Keratinocyte (primary cell): Measurements from ENCODE around the gene CYP4B1. TPM values are rescaled to one million over a fixed set of nuclear protein-coding genes. Genes with fewer than 3 reads are reported as not detected.

Experiments used
- DNase-seq: peaks from one replicate; pipeline ENCODE4 v3.0.0-alpha.2; 2011; ENCODE audit warnings: low read depth, missing footprints, low spot score
- FAIRE-seq: peaks from 2 replicates; lab custom pipeline; 2011; peaks lifted over from hg19 to GRCh38; lab: Jason Lieb, UNC
- H2AFZ ChIP-seq: 2 replicates; pipeline ENCODE4 v1.6.0; 2012; ENCODE audit warnings: low read length, control low read depth, inconsistent platforms; ENCODE audit not compliant: control insufficient read depth
- H3K27ac ChIP-seq: 2 replicates; pipeline ENCODE4 v1.5.1; 2011; ENCODE audit warnings: low read length; ENCODE audit not compliant: control insufficient read depth, insufficient read depth
- H3K27me3 ChIP-seq: 3 replicates; pipeline ENCODE4 v1.6.0; 2011; ENCODE audit warnings: low read length; ENCODE audit not compliant: control insufficient read depth, insufficient read depth; ENCODE audit errors: extremely low read depth
- H3K36me3 ChIP-seq, 2 experiments: 2 replicates in 1 of 2; 3 replicates in 1 of 2; pipeline ENCODE4 v1.5.1; 2011; ENCODE audit warnings: low read length in 2 of 2, mild to moderate bottlenecking in 1 of 2; ENCODE audit not compliant: control insufficient read depth in 2 of 2, insufficient read depth in 2 of 2; ENCODE audit errors: extremely low read depth in 1 of 2
- H3K4me1 ChIP-seq: 3 replicates; pipeline ENCODE4 v1.5.1; 2011; ENCODE audit warnings: low read length; ENCODE audit not compliant: control insufficient read depth, insufficient read depth; ENCODE audit errors: extremely low read depth
- H3K4me2 ChIP-seq: 3 replicates; pipeline ENCODE4 v1.6.0; 2011; ENCODE audit warnings: low read depth, low read length; ENCODE audit not compliant: control insufficient read depth, insufficient read depth; ENCODE audit errors: extremely low read depth
- H3K4me3 ChIP-seq, 3 experiments: fragments of 200-600 bp in 1 of 3; sonication (generic) in 1 of 3; 2 replicates in 2 of 3; 3 replicates in 1 of 3; pipeline ENCODE4 v1.5.1; 2011 to 2016; ENCODE audit warnings: low read length in 3 of 3, mild to moderate bottlenecking in 3 of 3, control low read depth in 2 of 3, inconsistent platforms in 1 of 3, low read depth in 1 of 3, mixed read lengths in 1 of 3, mixed run types in 1 of 3, moderate library complexity in 1 of 3; ENCODE audit not compliant: control insufficient read depth in 2 of 3, insufficient read depth in 2 of 3; ENCODE audit errors: extremely low read depth in 1 of 3
- H3K79me2 ChIP-seq: 2 replicates; pipeline ENCODE4 v1.6.0; 2012; ENCODE audit warnings: low read length; ENCODE audit not compliant: control insufficient read depth, insufficient read depth
- H3K9ac ChIP-seq: 3 replicates; pipeline ENCODE4 v1.6.0; 2011; ENCODE audit warnings: low read length; ENCODE audit not compliant: control insufficient read depth, insufficient read depth; ENCODE audit errors: extremely low read depth
- H3K9me1 ChIP-seq: 3 replicates; pipeline ENCODE4 v1.6.0; 2011; ENCODE audit warnings: low read length; ENCODE audit not compliant: control insufficient read depth, insufficient read depth; ENCODE audit errors: extremely low read depth
- H3K9me3 ChIP-seq: 2 replicates; pipeline ENCODE4 v1.5.1; 2012; ENCODE audit warnings: low read depth, low read length; ENCODE audit not compliant: control insufficient read depth
- H4K20me1 ChIP-seq: 3 replicates; pipeline ENCODE4 v1.6.0; 2011; ENCODE audit warnings: low read length; ENCODE audit not compliant: control insufficient read depth, insufficient read depth; ENCODE audit errors: extremely low read depth
- EZH2 ChIP-seq: IDR thresholded peaks from one replicate; pipeline ENCODE4 v1.6.1; 2012; ENCODE audit warnings: inconsistent platforms, mild to moderate bottlenecking, low read length, moderate library complexity
- dilution Hi-C: fragments of 300-500 bp; cut with MboI; formaldehyde crosslinking; loops from one replicate; pipeline ENCODE4 v1.7.0; 2020; ENCODE audit warnings: low sequenced_read_pairs; ENCODE audit not compliant: extremely low pct_ligation_motif_present
- polyA plus RNA-seq, 5 experiments: library from polyadenylated mRNA; depleted of rRNA in 3 of 5; stranded (reverse) in 3 of 5; stranded (forward) in 1 of 5; unstranded in 1 of 5; fragments of >200 nt; gene quantifications; 1 replicate in 1 of 5; 2 replicates in 3 of 5; 3 replicates in 1 of 5; pipeline versions ENCODE4 v1.2.1 to v1.2.3, GENCODE V29; 2011 to 2012; ENCODE audit warnings: missing spikeins in 2 of 5, low read depth in 1 of 5, low replicate concordance in 1 of 5
- TF ChIP-seq, protein P1 (sequence below), 3 experiments: IDR thresholded peaks in 1 of 3; conservative IDR thresholded peaks in 1 of 3; optimal IDR thresholded peaks in 1 of 3; 2 replicates in 2 of 3; 3 replicates in 1 of 3; pipeline versions ENCODE3 to v1.5.1; 2011; ENCODE audit warnings: low read length in 3 of 3, mild to moderate bottlenecking in 3 of 3, moderate library complexity in 2 of 3, control low read depth in 1 of 3, inconsistent platforms in 1 of 3; ENCODE audit not compliant: insufficient read depth in 2 of 3; ENCODE audit errors: extremely low read depth in 1 of 3

Gene CYP4B1
- polyA plus RNA-seq, 1 donor (not counting 4 experiments of a cell fraction or from before 2014, with no cell fraction given) = 2.1 TPM

DNA sequence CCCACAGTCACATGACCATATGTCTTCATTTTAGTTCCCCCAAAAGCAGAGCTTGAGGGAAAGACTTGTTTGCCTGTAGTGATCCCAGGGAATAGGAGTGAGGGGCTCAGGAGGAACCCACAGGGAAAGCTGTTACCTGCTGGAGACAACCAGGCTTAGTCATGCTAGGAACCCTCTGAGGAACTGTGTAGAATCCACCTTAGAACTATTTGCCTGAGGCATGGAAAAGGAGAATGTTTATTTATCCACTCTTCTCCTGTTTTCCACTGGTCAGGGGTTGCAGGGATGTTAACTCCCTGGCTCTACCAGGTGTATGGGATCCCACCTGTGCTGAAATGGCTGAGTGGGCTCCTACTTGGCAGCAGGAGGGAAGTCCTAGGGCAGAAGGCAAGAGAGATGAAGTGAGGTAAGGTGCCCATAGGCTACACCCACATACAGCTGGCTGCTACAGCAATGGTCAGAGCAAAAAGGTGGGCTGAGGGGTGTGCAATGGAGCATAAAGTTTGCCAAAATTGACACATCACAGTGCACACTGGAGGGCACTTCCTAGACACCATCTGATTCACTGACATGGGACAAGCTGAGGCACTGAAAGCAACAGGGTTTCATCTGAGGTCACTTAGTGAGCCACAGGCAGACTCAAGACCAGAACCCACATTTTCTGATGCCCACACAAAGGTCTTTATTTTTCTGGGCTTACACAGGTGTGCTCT, 29.7 kb upstream of the CYP4B1 start:
- no peaks in the 10 kb centered on the region for H3K27me3 ChIP-seq
- FAIRE-seq (no peak), DNase-seq (no peak)
- no peaks in the 10 kb centered on the region for H3K4me1 ChIP-seq
- H4K20me1 ChIP-seq = no peaks in the 10 kb centered on the region
- no peak overlapping the region for H3K27ac ChIP-seq
- no peak overlapping the region for H2AFZ ChIP-seq
- no peak overlapping the region for H3K4me2 ChIP-seq
- no peak overlapping the region for H3K4me3 ChIP-seq
- no peaks in the 10 kb centered on the region for H3K79me2 ChIP-seq
- dilution Hi-C loops = no loop called here
- no peak overlapping the region for H3K9ac ChIP-seq
- no peaks in the 10 kb centered on the region for H3K9me1 ChIP-seq
- no peaks in the 10 kb centered on the region for H3K36me3 ChIP-seq
- TF ChIP-seq, protein P1, sequence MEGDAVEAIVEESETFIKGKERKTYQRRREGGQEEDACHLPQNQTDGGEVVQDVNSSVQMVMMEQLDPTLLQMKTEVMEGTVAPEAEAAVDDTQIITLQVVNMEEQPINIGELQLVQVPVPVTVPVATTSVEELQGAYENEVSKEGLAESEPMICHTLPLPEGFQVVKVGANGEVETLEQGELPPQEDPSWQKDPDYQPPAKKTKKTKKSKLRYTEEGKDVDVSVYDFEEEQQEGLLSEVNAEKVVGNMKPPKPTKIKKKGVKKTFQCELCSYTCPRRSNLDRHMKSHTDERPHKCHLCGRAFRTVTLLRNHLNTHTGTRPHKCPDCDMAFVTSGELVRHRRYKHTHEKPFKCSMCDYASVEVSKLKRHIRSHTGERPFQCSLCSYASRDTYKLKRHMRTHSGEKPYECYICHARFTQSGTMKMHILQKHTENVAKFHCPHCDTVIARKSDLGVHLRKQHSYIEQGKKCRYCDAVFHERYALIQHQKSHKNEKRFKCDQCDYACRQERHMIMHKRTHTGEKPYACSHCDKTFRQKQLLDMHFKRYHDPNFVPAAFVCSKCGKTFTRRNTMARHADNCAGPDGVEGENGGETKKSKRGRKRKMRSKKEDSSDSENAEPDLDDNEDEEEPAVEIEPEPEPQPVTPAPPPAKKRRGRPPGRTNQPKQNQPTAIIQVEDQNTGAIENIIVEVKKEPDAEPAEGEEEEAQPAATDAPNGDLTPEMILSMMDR (optimal IDR thresholded peaks at IDR 0.05 in 1 of 3, IDR thresholded peaks at IDR 0.05 in 1 of 3, conservative IDR thresholded peaks at IDR 0.05 in 1 of 3; ENCODE audit: extremely low read depth in 1 of 3, insufficient read depth in 2 of 3, low read length in 3 of 3) = no peak
- no peak for TF ChIP-seq EZH2
- peaks cover 13% of the 10 kb centered on the region for H3K9me3 ChIP-seq

DNA sequence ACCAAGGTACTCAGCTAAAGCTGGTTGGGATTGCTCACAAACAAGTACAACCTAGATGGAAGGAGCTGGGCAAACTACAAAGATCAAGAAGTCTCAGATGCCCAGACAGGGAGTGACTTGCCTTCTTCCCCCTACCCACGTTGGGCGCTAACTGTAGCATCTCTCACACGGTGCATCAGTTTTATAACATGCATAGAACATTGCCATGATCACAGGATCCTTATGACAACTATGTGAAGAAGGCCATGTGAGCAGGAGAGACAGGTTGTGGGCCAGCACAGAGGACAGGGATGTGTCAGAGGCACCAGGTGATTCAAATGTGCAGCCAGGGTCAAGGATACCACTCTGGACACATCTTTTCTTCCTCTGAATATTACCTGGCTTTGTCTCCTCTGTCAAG, 28.3 kb upstream of the CYP4B1 start:
- Histone ChIP-seq H3K4me1 (no peaks in the 10 kb centered on the region), H3K79me2 (no peaks in the 10 kb centered on the region), H3K9ac (no peak overlapping the region), H3K27ac (no peak overlapping the region), H2AFZ (no peak overlapping the region), H3K9me3 (peaks cover 13% of the 10 kb centered on the region), H4K20me1 (no peaks in the 10 kb centered on the region), H3K4me3 (no peak overlapping the region), H3K36me3 (no peaks in the 10 kb centered on the region), H3K9me1 (no peaks in the 10 kb centered on the region), H3K27me3 (no peaks in the 10 kb centered on the region), H3K4me2 (no peak overlapping the region)
- dilution Hi-C loops = no loop called here
- TF ChIP-seq EZH2 = no peak
- TF ChIP-seq, protein P1 (optimal IDR thresholded peaks at IDR 0.05 in 1 of 3, IDR thresholded peaks at IDR 0.05 in 1 of 3, conservative IDR thresholded peaks at IDR 0.05 in 1 of 3; ENCODE audit: extremely low read depth in 1 of 3, insufficient read depth in 2 of 3, low read length in 3 of 3) = no peak
- DNase-seq (no peak), FAIRE-seq (no peak)
